Activated naive CD4-positive, alpha-beta T cell treated with anti-CD3 and anti-CD28 coated beads, Interleukin-2, amount 50 U/mL, for 72 hours (primary cell): ENCODE results near the gene DPF3. TPM values are rescaled to one million over a fixed set of nuclear protein-coding genes. Genes with fewer than 3 reads are reported as not detected.

ENCODE experiments used
- ATAC-seq, 2 donors: fragments of 150-1000 bp; cut with Tn5 transposase; 2 replicates each; pipeline ENCODE4 v1.10.0; 2021; ENCODE audit warnings: mild to moderate bottlenecking in 2 of 2, moderate library complexity in 2 of 2
- DNase-seq, 2 donors: peaks; one replicate each; pipeline ENCODE4 v3.0.0; 2021 to 2022; ENCODE audit warnings: low spot score in 2 of 2
- H3K27ac Mint-ChIP-seq, 2 donors: one replicate each; pipeline ENCODE4 v1.8.0; 2022; ENCODE audit warnings: mild to moderate bottlenecking in 2 of 2, mixed read lengths in 2 of 2
- H3K36me3 Mint-ChIP-seq, 2 donors: one replicate each; pipeline ENCODE4 v1.8.0; 2022; ENCODE audit warnings: mixed read lengths in 2 of 2
- H3K9me3 Mint-ChIP-seq, 2 donors: one replicate each; pipeline ENCODE4 v1.8.0; 2022; ENCODE audit warnings: mixed read lengths in 2 of 2
- total RNA-seq, 2 donors: library from RNA; stranded (reverse); gene quantifications; one replicate each; pipeline ENCODE4 v1.2.3, GENCODE V29; 2022

Gene DPF3
- total RNA-seq, 2 donors from 2014 or later, result 0.29 TPM; not detected in 1

DNA sequence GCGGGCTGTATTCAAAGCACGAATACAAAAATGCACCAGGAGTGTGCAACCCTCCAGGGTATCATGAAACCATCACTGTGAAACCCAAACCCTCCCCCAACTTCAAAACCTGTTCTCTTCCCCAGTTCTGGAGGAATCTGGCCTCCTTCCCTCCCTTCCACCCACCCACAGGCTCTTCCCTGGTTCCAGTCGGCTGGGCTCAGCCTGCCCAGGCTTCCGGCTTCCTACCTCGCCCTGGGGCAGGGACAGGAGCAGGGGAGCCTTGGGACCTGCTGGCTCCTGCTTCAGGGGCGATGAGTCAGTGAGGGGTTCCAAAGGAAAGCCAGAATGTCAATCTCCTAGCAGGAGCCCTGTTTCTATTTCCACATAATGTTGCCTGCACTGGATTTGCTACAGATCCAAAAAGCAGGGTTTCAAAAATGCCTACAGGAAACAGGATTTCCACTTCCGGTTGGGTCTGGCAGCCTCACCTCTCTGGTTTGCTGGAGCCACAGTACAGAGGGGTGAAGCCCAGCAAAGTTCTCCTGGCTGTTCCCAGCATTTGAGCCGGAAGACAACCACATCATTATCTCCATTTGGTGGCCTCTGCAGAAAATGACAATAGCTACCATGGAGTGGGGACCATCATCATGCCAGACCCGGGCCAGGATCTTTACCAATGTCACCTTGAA is 278.3 kb downstream of the DPF3 start:
- Mint-ChIP-seq H3K9me3 (no peaks in the 10 kb centered on the region), H3K36me3 (no peaks in the 10 kb centered on the region), H3K27ac (no peak overlapping the region)
- ATAC-seq (no peak), DNase-seq (no peak)

DNA sequence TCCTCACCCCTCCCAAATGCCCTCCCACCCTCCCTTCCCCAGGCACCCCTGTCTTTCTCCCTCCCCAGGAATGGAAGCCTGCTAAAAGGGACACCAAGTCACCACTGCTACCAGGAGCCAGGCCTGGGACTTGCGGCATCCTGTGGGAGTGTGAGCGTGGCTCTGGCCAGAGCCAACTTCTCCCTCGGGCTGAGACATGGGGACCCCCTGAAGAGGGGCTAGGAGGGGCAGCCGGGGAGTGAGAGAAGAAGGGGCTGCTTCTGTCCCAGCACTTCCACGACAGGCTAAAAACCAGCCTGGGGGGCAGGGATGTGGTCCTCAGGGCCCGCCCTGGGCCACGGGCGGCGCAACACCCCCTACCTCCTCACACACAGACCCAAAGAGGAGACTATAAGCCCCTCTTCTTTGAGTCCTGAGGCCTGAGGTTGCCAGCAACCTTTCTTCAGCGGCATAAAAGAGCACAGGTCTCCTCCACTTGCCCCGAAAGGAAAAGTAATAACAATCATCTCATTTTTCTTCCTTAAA is 278.9 kb downstream of the DPF3 start:
- no peak overlapping the region for H3K27ac Mint-ChIP-seq
- DNase-seq (no peak), ATAC-seq (no peak)
- H3K36me3 Mint-ChIP-seq, result no peaks in the 10 kb centered on the region
- no peaks in the 10 kb centered on the region for H3K9me3 Mint-ChIP-seq

DNA sequence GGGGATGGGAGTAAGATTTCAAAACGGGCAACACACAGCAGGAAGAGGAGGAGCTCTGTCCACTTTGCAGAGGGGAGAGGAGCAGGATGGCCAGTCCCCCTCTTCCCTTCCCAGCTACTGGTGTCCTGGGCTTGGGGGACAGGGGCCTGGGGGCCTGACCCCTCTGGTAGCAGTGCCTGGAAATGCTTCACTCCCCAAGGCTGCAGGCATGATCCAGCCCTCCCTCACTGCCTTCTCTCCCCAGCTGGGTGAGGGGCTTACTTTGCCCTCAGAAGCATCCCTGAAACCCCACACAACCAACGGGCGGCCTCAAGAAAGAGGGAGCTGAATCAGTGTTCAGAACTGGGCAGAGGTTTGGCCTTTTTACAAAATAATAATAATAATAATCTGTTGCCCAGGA is 279.5 kb downstream of the DPF3 start:
- DNase-seq (no peak), ATAC-seq (no peak)
- Mint-ChIP-seq H3K9me3 (no peaks in the 10 kb centered on the region), H3K36me3 (no peaks in the 10 kb centered on the region), H3K27ac (no peak overlapping the region)

DNA sequence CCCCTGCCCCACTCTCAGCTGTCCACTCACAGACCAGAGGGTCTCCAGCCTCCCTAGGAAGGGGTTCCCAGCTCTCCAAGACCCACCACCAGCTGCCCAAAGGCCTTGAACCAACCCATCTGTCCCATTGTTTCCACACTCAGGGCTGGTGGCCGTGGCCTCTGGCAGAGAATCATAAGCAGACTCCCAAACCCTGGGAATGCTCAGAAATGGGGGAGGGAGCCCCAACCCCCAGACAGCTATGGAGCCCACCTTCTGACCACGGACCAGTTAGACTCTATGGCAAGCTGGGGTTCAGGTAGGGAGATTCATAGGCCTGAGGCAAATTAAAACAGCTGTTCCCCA is 280.0 kb downstream of the DPF3 start:
- no peak overlapping the region for H3K27ac Mint-ChIP-seq
- ATAC-seq (no peak), DNase-seq (no peak)
- no peaks in the 10 kb centered on the region for H3K36me3 Mint-ChIP-seq
- no peaks in the 10 kb centered on the region for H3K9me3 Mint-ChIP-seq

DNA sequence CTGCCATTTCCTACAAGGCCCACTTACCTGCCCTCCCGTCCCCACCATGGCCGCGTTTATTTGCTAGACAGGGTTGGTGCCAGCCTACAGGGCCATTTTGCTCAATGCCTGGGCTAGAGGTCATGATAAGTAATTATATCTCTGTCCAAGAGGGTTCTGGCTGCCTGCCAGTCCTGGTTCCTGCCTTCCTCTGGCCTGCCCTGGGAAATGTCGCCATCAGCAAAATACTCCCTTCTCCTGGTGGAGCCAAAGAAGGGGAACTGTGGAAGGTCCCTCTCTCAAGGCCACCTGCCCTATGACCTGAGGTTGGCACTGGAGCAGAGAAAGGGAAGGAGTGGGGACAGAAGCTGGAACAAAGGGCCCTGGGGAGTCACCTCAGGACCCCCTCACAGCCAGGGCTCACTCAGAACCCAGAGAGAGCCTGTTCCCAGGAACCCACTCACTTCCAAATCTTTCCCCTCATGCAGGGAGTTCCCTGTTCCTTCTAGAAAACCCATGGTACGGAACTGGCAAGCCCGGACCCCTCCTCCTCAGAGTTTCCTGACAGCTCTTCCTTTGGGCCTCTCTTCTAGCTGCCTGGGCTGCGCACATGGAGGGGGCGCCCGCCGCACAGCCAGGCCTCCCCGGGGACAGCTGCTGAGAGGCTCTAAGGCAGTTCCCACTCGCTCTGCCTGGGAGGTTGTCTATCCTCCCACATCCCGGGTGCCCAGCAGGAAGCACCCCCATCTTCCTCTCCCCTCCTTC is 280.5 kb downstream of the DPF3 start:
- DNase-seq (peak in 1 of 2 donors; percentile 37), ATAC-seq (no peak)
- H3K27ac Mint-ChIP-seq, result no peak overlapping the region
- no peaks in the 10 kb centered on the region for H3K36me3 Mint-ChIP-seq
- H3K9me3 Mint-ChIP-seq, result no peaks in the 10 kb centered on the region

DNA sequence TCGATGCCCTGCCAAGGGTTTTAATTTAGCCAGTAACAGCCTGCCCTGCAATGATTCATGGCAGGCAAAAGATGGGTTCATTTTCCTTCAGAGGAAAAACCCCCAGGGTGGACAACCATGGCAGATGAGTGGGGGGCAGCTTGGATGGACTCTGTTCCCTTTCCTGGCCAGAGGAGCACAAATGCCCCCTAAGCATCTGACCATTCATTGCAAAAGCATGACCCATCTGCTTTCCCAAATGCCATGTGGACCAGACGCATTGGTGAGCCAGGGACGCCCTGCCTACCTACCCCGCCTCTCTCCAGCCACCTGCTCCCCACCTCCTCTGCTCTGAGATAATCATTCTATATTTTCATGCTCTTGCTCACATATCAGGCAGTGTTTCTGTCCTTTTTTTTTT is 281.9 kb downstream of the DPF3 start:
- Mint-ChIP-seq H3K27ac (peak overlapping the region in 1 of 2 donors; percentile 72), H3K36me3 (no peaks in the 10 kb centered on the region), H3K9me3 (no peaks in the 10 kb centered on the region)
- DNase-seq (peak in 1 of 2 donors; percentile 13), ATAC-seq (no peak)

DNA sequence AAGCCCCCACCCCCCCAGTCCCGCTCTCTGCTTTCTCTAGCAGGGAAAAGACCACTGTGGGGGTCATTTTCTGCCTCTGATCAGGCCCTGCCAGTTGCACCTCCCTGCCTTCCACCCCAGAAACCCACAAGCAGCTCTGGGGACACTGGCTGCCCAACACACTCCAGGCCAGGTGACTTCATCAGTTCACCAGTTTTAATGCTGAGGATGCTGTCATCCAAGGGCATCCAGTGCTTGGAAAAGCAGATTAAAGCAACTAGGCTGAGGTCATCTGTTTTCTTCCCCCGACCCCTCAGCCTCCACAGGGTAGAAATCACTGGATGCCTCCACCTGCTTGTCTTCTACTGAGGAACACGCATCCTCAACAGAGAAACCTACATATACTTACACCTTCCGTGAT is 282.4 kb downstream of the DPF3 start:
- DNase-seq (peak in 1 of 2 donors; percentile 26), ATAC-seq (no peak)
- Mint-ChIP-seq H3K27ac (peak overlapping the region in 1 of 2 donors; percentile 72), H3K36me3 (no peaks in the 10 kb centered on the region), H3K9me3 (no peaks in the 10 kb centered on the region)

DNA sequence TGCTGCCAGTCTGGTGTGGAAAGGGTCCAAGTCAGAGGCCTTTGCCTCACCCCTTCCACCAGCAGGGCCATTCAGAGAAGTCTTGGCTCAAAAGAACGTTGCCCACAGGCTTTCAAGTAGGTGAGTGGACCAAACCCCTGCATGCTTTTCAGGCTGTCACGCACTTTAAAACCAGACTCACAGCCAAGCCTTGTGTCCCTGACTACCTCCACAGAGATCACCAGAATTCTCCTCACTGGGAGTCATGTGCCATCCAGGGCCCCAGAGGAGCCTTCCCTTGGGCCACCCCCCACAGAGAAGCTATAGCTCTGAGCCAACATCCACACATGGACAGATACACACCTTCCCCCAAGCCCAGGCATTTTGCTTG is 283.1 kb downstream of the DPF3 start:
- H3K36me3 Mint-ChIP-seq, result no peaks in the 10 kb centered on the region
- ATAC-seq (no peak), DNase-seq (peak in 1 of 2 donors; percentile 16)
- no peak overlapping the region for H3K27ac Mint-ChIP-seq
- H3K9me3 Mint-ChIP-seq, result no peaks in the 10 kb centered on the region

DNA sequence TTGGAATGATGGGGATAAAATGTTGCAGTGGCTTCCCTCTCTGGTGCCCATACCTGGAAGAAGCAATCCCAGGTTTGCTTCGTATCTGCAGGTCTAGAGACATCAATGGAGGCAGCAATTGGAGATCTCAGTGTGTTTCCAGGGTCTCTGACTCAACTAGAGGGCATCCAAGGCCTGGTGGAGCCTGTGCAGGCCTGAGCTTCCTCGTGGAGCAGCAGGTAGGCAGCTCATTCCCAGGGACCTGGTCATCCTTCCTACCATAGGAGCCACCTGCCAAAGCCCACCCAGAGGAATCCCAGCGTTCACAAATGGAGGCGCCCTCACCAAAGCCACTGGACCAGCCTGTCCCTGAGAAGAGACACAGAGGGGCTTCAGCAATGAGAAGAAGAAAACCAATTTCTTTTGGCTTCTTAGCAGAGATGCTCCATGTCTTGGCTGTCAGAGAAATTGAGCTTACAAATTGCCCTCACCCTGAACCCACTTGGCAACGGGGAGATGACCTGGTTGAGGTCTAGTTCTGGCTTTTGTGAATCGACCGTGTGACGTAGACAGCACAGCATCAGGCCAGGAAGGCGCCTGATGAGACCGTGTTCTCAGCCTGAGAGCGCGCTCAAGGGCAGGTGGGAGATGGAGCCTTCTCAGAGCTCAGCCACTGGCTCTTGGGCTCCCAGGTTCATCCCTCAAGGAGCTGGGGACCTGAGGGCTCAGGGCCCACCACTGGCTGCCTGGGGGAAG is 283.6 kb downstream of the DPF3 start:
- ATAC-seq (no peak), DNase-seq (peak in 1 of 2 donors; percentile 51)
- Mint-ChIP-seq H3K9me3 (no peaks in the 10 kb centered on the region), H3K36me3 (no peaks in the 10 kb centered on the region), H3K27ac (no peak overlapping the region)

DNA sequence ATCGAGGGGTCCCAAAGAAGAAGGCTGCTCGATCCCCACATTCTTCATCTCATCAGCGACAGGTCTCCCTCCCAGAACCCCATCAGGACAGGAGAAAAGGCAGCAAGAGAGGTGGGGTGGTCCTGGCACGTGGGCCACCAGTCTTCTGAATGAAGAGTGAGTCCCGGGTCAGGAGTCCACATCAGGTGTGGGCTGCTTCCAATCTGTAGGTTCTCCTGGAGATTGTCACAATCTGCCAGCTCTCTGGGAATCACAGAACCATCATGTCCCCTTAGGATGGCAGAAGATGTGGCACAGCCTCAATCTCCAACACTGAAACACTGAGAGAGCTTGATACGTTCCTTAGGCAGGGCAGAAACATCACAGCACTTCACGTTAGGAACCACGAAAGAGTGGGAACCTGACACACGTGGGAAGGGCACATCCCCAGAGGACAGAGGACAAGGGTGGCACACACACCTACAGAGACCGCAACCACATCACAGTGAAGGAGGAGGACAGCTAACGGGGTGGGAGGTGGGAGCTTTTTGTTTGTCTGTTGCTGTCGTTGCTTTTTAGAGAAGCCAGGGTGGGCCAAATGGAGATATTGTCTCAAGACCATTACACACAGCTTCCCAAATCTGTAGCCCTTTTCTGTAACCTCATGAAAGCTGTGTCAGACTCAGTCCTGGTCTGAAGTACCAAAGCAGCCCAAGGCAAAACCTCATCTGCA is 284.5 kb downstream of the DPF3 start:
- Mint-ChIP-seq H3K36me3 (no peaks in the 10 kb centered on the region), H3K9me3 (no peaks in the 10 kb centered on the region), H3K27ac (no peak overlapping the region)
- DNase-seq (peak in 1 of 2 donors; percentile 2), ATAC-seq (no peak)

DNA sequence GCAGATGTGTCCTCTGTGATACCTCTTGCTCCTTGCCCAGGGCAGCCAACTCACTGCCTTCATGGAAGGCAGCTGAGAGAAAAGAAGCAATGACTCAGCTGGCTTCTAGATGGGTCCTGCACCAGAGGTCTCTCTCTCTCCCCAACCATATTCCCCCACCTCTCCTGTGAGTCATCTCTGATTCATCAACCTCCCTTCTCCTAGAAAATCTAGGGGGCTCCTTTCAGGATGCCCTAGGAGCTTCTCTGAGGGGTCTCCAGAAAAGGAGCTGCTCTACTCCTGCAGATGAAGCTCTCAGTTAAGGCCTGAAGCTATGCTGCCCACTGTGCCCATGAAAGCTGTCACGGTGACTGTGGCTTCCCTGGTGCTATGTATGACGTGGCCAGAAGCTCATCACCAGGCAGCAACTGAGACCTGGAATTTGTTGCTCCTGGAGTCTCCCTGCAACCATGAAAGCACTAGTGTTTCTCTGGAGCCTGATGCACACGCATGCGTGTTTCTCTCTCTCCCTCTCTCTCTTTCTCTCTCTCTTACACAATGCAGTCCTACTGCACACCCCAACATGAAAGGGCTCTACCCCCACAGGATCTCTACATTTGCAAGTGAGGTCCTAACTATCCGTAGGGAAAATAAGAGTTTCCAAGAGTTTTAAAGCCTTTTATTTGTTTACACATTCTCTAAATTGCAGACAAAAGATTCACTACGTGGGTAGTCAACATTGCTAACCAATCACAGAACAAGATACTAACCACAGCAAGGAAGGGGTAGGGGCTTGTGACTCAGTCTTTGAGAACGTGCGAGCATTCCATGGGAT is 285.3 kb downstream of the DPF3 start:
- DNase-seq, result peak in 1 of 2 donors; percentile 6
- Mint-ChIP-seq H3K9me3 (no peaks in the 10 kb centered on the region), H3K27ac (peak overlapping the region in 1 of 2 donors; percentile 25), H3K36me3 (no peaks in the 10 kb centered on the region)
- peak in 1 of 2 donors; percentile 31 for ATAC-seq

DNA sequence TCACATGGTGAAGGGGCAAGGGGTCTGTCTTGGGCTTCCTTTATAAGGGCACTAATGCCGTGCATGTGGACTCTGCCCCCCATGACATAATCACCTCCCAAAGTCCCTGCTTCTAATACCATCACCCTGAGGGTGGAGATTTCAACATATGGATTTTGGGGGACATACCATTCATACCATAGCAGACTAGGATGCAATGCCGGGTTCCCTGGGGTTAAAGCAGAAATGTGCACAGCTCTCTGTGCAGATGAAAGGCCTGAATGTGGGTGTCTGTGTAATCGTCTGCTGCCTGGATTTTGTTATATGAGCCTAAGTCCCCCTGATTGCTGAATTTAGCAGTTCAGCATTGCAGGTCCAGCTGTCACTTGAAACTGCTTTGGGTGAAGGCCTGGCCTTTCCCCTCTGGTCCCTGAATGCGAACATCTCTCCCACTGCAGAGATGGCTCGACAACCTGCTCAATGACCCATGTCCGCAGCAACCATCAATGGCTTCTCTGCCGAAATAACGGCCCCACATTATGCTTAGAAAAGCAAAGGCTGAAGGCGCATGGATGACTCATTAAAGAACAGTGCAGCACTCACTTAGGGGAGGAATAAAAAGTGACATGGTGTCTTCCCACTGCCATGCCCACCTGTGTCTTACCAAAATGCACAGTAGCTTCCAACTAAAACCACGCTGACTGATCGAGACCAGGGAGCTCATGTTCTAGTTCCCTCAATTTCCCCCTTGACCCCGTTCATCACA is 286.3 kb downstream of the DPF3 start:
- no peaks in the 10 kb centered on the region for H3K9me3 Mint-ChIP-seq
- ATAC-seq (no peak), DNase-seq (peak in 1 of 2 donors; percentile 25)

DNA sequence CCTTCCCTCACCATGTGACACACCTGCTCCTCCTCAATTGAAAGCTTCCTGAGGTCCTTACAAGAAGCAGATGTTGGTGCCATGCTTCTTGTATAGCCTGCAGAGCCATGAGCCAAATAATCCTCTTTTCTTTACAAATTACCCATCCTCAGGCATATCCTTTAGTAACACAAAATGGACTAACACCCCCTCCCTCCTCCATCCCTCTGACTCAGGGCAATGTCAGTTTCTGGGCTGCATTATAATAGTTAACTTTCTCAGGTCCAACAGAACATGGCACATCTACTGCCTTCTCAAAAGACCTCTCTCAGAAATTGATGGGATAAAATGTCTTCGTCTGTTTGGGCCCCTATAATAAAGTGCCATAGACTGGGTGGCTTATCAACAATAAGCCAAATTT is 287.0 kb downstream of the DPF3 start:
- Mint-ChIP-seq H3K36me3 (no peaks in the 10 kb centered on the region), H3K9me3 (no peaks in the 10 kb centered on the region), H3K27ac (no peak overlapping the region)
- ATAC-seq, result no peak
- no peak for DNase-seq

More for the DNA sequence above, 286.3 kb downstream of the DPF3 start:
- Mint-ChIP-seq H3K36me3 (no peaks in the 10 kb centered on the region), H3K27ac (no peak overlapping the region)

DNA sequence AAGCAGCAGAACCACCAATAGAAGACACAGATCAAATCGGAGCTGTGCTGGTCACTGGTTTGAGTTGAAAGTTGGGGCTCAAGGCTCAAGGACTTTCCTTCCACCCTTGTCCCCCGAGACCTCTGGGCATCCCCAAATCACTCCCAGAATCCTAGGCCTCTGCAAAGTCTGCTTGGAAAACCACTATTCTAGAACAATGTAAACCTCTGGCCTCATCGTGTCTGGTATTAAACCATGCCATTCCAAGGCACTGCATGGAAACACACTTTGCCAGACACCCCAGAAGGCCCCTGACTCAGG is 288.0 kb downstream of the DPF3 start:
- no peaks in the 10 kb centered on the region for H3K36me3 Mint-ChIP-seq
- H3K27ac Mint-ChIP-seq, result no peak overlapping the region
- ATAC-seq (no peak), DNase-seq (no peak)
- no peaks in the 10 kb centered on the region for H3K9me3 Mint-ChIP-seq

DNA sequence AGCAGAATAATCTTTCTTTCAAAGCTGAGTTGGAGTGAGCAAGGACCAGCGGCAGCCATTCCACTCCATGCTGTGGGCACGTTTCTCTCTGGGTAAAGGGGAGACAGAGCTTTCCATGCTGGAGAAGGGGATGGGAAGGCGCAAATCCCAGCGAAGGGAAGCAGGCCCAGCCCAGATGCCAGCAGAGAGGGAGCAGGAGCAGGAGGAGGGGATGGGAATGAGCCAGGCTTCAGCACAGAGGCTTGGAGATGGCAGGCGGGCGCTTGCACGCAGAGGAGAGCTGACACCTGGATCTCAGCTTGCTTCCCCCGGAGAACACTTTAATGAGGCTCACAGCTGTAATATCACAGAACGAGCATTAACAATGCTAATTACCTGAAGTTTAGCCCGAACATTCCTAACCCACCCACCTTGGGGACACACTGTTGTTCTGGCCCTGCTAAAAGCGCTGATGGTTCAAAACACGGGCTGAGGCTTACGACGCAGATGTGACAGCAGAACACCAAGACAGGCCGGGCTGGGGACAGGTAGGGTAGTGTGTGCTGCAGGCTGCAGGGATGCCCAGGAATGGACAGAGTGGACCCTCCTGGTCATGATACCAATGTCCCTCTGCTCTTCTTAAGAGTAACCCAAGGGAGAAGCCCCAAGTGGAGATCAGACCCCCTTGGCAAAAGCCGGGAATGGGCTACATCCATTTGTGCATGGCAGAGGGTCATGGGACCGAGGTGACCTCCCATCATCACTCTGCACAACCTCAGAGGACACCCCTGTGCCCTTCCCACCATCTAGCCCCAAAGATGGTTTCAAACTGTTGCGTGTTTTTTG is 288.6 kb downstream of the DPF3 start:
- Mint-ChIP-seq H3K36me3 (no peaks in the 10 kb centered on the region), H3K27ac (no peak overlapping the region), H3K9me3 (no peaks in the 10 kb centered on the region)
- ATAC-seq, result no peak
- no peak for DNase-seq
